Measurements from ENCODE around the gene STXBP3. TPM values are rescaled to one million over a fixed set of nuclear protein-coding genes. Genes with fewer than 3 reads are reported as not detected.

Gene STXBP3
- total RNA-seq, 2 experiments from 2014 or later: 38.9 to 39.3 TPM

GRCh38 chr1:108734171-108734865 is 12.2 kb upstream of the STXBP3 start:
- DNase-seq (no peak), ATAC-seq (no peak)
- Mint-ChIP-seq H3K4me1 (no peaks in the 10 kb centered on the region), H3K9me3 (ENCODE audit: low read depth) (no peaks in the 10 kb centered on the region), H3K36me3 (ENCODE audit: low read depth) (no peaks in the 10 kb centered on the region), H3K27ac (no peak overlapping the region), H3K4me3 (no peak overlapping the region), H3K27me3 (no peaks in the 10 kb centered on the region)
- CTCF ChIA-PET: interaction anchor here (1.1 kb wide), 1 partner anchor 29 kb away, joined by 3 read pairs; no protein-coding TSS in a partner anchor
- POLR2A ChIA-PET: no interaction called here
- intact Hi-C loops (cut with DNase I, micrococcal nuclease): no loop called here

- DNase-seq: no peak
- no peak overlapping the region for H3K27ac Mint-ChIP-seq
- ATAC-seq: no peak
- ChIA-PET POLR2A (no interaction called here), CTCF (no interaction called here)
- no peak overlapping the region for H3K4me3 Mint-ChIP-seq
- H3K9me3 Mint-ChIP-seq (ENCODE audit: low read depth): no peaks in the 10 kb centered on the region
- H3K4me1 Mint-ChIP-seq: peaks cover 3% of the 10 kb centered on the region
- intact Hi-C loops (cut with DNase I, micrococcal nuclease): no loop called here
- no peaks in the 10 kb centered on the region for H3K27me3 Mint-ChIP-seq
- H3K36me3 Mint-ChIP-seq (ENCODE audit: low read depth): no peaks in the 10 kb centered on the region
Measured at GRCh38 chr1:108742253-108742652, 4.2 kb upstream of the STXBP3 start.

- Mint-ChIP-seq H3K27ac (peak overlapping the region; percentile 99), H3K9me3 (ENCODE audit: low read depth) (no peaks in the 10 kb centered on the region), H3K36me3 (ENCODE audit: low read depth) (no peaks in the 10 kb centered on the region), H3K27me3 (no peaks in the 10 kb centered on the region), H3K4me1 (peaks cover 28% of the 10 kb centered on the region), H3K4me3 (peak overlapping the region; percentile 96)
- no peak for DNase-seq
- ChIA-PET POLR2A (interaction anchor here (0.5 kb wide), 1 partner anchor 256 kb away, joined by 3 read pairs; no protein-coding TSS in a partner anchor), CTCF (interaction anchor here (0.8 to 1.4 kb wide), 3 partner anchors 36 to 215 kb away, joined by 3 to 4 read pairs (median 3); partner anchors contain the start of gene PRPF38B)
- intact Hi-C loops (cut with DNase I, micrococcal nuclease): loop anchor here (1.0 to 5.0 kb wide), 16 partner anchors 41 to 736 kb away; partner anchors contain the start of genes PRPF38B (in 2 of the 2), TMEM167B (in 2 of the 2), ATXN7L2 (in 1 of the 2) and CLCC1 (in 1 of the 2)
- no peak for ATAC-seq
Measured at GRCh38 chr1:108745980-108746381, 493 bp upstream of the STXBP3 start.

- ATAC-seq (peak; percentile 24), DNase-seq (peak; percentile 60)
- H3K4me1 Mint-ChIP-seq: peaks cover 29% of the 10 kb centered on the region
- peak overlapping the region; percentile 96 for H3K4me3 Mint-ChIP-seq
- peak overlapping the region; percentile 99 for H3K27ac Mint-ChIP-seq
- intact Hi-C loops (cut with DNase I, micrococcal nuclease): loop anchor here (2.0 to 5.0 kb wide), 11 partner anchors 43 to 735 kb away; partner anchors contain the start of genes TMEM167B (in 2 of the 2), ATXN7L2 (in 1 of the 2), CLCC1 (in 1 of the 2) and ELAPOR1 (in 1 of the 2)
- H3K27me3 Mint-ChIP-seq: no peaks in the 10 kb centered on the region
- ChIA-PET POLR2A (interaction anchor here (1.0 kb wide), 1 partner anchor 54 kb away, joined by 3 read pairs; no protein-coding TSS in a partner anchor), CTCF (interaction anchor here (1.1 to 1.8 kb wide), 3 partner anchors 54 to 329 kb away, joined by 3 to 6 read pairs (median 3); partner anchors contain the start of genes PRPF38B and TAF13)
- no peaks in the 10 kb centered on the region for H3K36me3 Mint-ChIP-seq (ENCODE audit: low read depth)
- H3K9me3 Mint-ChIP-seq (ENCODE audit: low read depth): no peaks in the 10 kb centered on the region
Measured at GRCh38 chr1:108747171-108747850, 837 bp downstream of the STXBP3 start.

GRCh38 chr1:108747898-108748297 is 1.4 kb downstream of the STXBP3 start:
- CTCF ChIA-PET: interaction anchor here (1.1 to 1.8 kb wide), 3 partner anchors 55 to 328 kb away, joined by 3 to 6 read pairs (median 3); partner anchors contain the start of genes PRPF38B and TAF13
- peaks cover 29% of the 10 kb centered on the region for H3K4me1 Mint-ChIP-seq
- no peaks in the 10 kb centered on the region for H3K9me3 Mint-ChIP-seq (ENCODE audit: low read depth)
- H3K36me3 Mint-ChIP-seq (ENCODE audit: low read depth): peaks cover 3% of the 10 kb centered on the region
- POLR2A ChIA-PET: no interaction called here
- no peak for DNase-seq
- H3K27me3 Mint-ChIP-seq: no peaks in the 10 kb centered on the region
- H3K4me3 Mint-ChIP-seq: peak overlapping the region; percentile 96
- no peak for ATAC-seq
- intact Hi-C loops (cut with DNase I, micrococcal nuclease): loop anchor here (2.0 to 5.0 kb wide), 11 partner anchors 43 to 734 kb away; partner anchors contain the start of genes TMEM167B (in 2 of the 2), ATXN7L2 (in 1 of the 2), CLCC1 (in 1 of the 2) and ELAPOR1 (in 1 of the 2)
- no peak overlapping the region for H3K27ac Mint-ChIP-seq

- H3K4me3 Mint-ChIP-seq: no peak overlapping the region
- intact Hi-C loops (cut with DNase I, micrococcal nuclease): loop anchor here (5.0 kb wide), 4 partner anchors 102 to 733 kb away; partner anchors contain the start of genes ATXN7L2 (in 1 of the 2) and TMEM167B (in 1 of the 2)
- CTCF ChIA-PET: interaction anchor here (1.3 to 1.8 kb wide), 2 partner anchors 46 to 57 kb away, joined by 3 to 6 read pairs; partner anchors contain the start of gene PRPF38B
- ATAC-seq: no peak
- no peak for DNase-seq
- H3K27me3 Mint-ChIP-seq: no peaks in the 10 kb centered on the region
- H3K9me3 Mint-ChIP-seq (ENCODE audit: low read depth): no peaks in the 10 kb centered on the region
- no peak overlapping the region for H3K27ac Mint-ChIP-seq
- POLR2A ChIA-PET: no interaction called here
- H3K36me3 Mint-ChIP-seq (ENCODE audit: low read depth): peaks cover 5% of the 10 kb centered on the region
- peaks cover 29% of the 10 kb centered on the region for H3K4me1 Mint-ChIP-seq
Measured at GRCh38 chr1:108749081-108749480, 2.6 kb downstream of the STXBP3 start.

GRCh38 chr1:108750476-108751181 is 4.2 kb downstream of the STXBP3 start:
- H3K27ac Mint-ChIP-seq: no peak overlapping the region
- intact Hi-C loops (cut with DNase I, micrococcal nuclease): no loop called here
- no peaks in the 10 kb centered on the region for H3K9me3 Mint-ChIP-seq (ENCODE audit: low read depth)
- ATAC-seq: no peak
- H3K4me3 Mint-ChIP-seq: no peak overlapping the region
- POLR2A ChIA-PET: no interaction called here
- CTCF ChIA-PET: interaction anchor here (0.7 kb wide), 1 partner anchor 781 kb away, joined by 3 read pairs; no protein-coding TSS in a partner anchor
- H3K36me3 Mint-ChIP-seq (ENCODE audit: low read depth): peaks cover 9% of the 10 kb centered on the region
- no peaks in the 10 kb centered on the region for H3K27me3 Mint-ChIP-seq
- DNase-seq: no peak
- H3K4me1 Mint-ChIP-seq: peaks cover 34% of the 10 kb centered on the region

GRCh38 chr1:108753363-108753762 is 6.9 kb downstream of the STXBP3 start:
- Mint-ChIP-seq H3K27ac (no peak overlapping the region), H3K4me1 (peaks cover 25% of the 10 kb centered on the region), H3K4me3 (no peak overlapping the region), H3K36me3 (ENCODE audit: low read depth) (peaks cover 14% of the 10 kb centered on the region), H3K27me3 (no peaks in the 10 kb centered on the region), H3K9me3 (ENCODE audit: low read depth) (no peaks in the 10 kb centered on the region)
- ChIA-PET POLR2A (no interaction called here), CTCF (interaction anchor here (0.6 to 1.0 kb wide), 2 partner anchors 61 to 201 kb away, joined by 3 to 4 read pairs; partner anchors contain the start of gene PRPF38B)
- intact Hi-C loops (cut with DNase I, micrococcal nuclease): no loop called here
- ATAC-seq (no peak), DNase-seq (no peak)

GRCh38 chr1:108758796-108759195 is 12.3 kb downstream of the STXBP3 start:
- DNase-seq: no peak
- intact Hi-C loops (cut with DNase I, micrococcal nuclease): no loop called here
- Mint-ChIP-seq H3K27me3 (no peaks in the 10 kb centered on the region), H3K4me1 (peaks cover 5% of the 10 kb centered on the region), H3K9me3 (ENCODE audit: low read depth) (no peaks in the 10 kb centered on the region), H3K36me3 (ENCODE audit: low read depth) (peaks cover 23% of the 10 kb centered on the region), H3K4me3 (no peak overlapping the region), H3K27ac (no peak overlapping the region)
- ChIA-PET CTCF (no interaction called here), POLR2A (no interaction called here)
- ATAC-seq: no peak

GRCh38 chr1:108767115-108767514 is 20.6 kb downstream of the STXBP3 start:
- ATAC-seq (no peak), DNase-seq (no peak)
- Mint-ChIP-seq H3K4me1 (no peaks in the 10 kb centered on the region), H3K9me3 (ENCODE audit: low read depth) (no peaks in the 10 kb centered on the region), H3K27me3 (no peaks in the 10 kb centered on the region), H3K27ac (no peak overlapping the region), H3K4me3 (no peak overlapping the region), H3K36me3 (ENCODE audit: low read depth) (peaks cover 19% of the 10 kb centered on the region)
- ChIA-PET CTCF (interaction anchor here (2.2 kb wide), 1 partner anchor 26 kb away, joined by 8 read pairs; no protein-coding TSS in a partner anchor), POLR2A (no interaction called here)
- intact Hi-C loops (cut with DNase I, micrococcal nuclease): no loop called here

- Mint-ChIP-seq H3K36me3 (ENCODE audit: low read depth) (peaks cover 15% of the 10 kb centered on the region), H3K4me1 (no peaks in the 10 kb centered on the region), H3K4me3 (no peak overlapping the region), H3K27ac (no peak overlapping the region), H3K27me3 (no peaks in the 10 kb centered on the region), H3K9me3 (ENCODE audit: low read depth) (no peaks in the 10 kb centered on the region)
- CTCF ChIA-PET: no interaction called here
- POLR2A ChIA-PET: no interaction called here
- intact Hi-C loops (cut with DNase I, micrococcal nuclease): no loop called here
- ATAC-seq: no peak
- no peak for DNase-seq
Measured at GRCh38 chr1:108767708-108768107, 21.2 kb downstream of the STXBP3 start.

Data from activated CD4-positive, alpha-beta T cell treated with anti-CD3 and anti-CD28 coated beads for 36 hours (primary cell).